CD4-positive, alpha-beta memory T cell (primary cell): ENCODE data around the gene GNB1L. TPM values are rescaled to one million over a fixed set of nuclear protein-coding genes. Genes with fewer than 3 reads are reported as not detected.
A peak's percentile ranks its signal among the peaks of the same experiment; 100 is the strongest.

Experiments used
- CTCF ChIA-PET: fragments of 350-600 bp; sonication (Branson Sonifier 250); formaldehyde crosslinking; loops from one replicate; lab custom pipeline; 2021; ENCODE audit warnings: inconsistent platforms; ENCODE audit not compliant: partially characterized antibody; lab: Charles Lee
- POLR2A ChIA-PET: fragments of 350-600 bp; sonication (Branson Sonifier 250); formaldehyde crosslinking; loops from one replicate; lab custom pipeline; 2021; ENCODE audit not compliant: partially characterized antibody; lab: Charles Lee
- DNase-seq, 5 donors: peaks; one replicate each; pipeline versions ENCODE4 v3.0.0 to v3.0.0-alpha.2; 2020 to 2022; ENCODE audit warnings: mixed read lengths in 1 of 5
- H3K27ac ChIP-seq: one replicate; pipeline ENCODE4 v1.7.0; 2013; ENCODE audit warnings: low read depth, low read length
- H3K27me3 ChIP-seq: 2 replicates; pipeline ENCODE4 v1.7.0; 2013; ENCODE audit warnings: mild to moderate bottlenecking, low read length, moderate library complexity; ENCODE audit not compliant: insufficient read depth
- H3K36me3 ChIP-seq: 2 replicates; pipeline ENCODE4 v1.7.0; 2013; ENCODE audit warnings: mild to moderate bottlenecking, low read length, moderate library complexity; ENCODE audit not compliant: insufficient read depth
- H3K4me1 ChIP-seq: 2 replicates; pipeline ENCODE4 v1.7.0; 2013; ENCODE audit warnings: mild to moderate bottlenecking, low read length, moderate library complexity; ENCODE audit not compliant: insufficient read depth
- H3K4me3 ChIP-seq, 2 donors: one replicate each; pipeline ENCODE4 v1.7.0; 2013; ENCODE audit warnings: low read length in 2 of 2, mild to moderate bottlenecking in 1 of 2
- H3K9me3 ChIP-seq, 2 donors: one replicate each; pipeline ENCODE4 v1.7.0; 2013; ENCODE audit warnings: low read length in 2 of 2, control low read depth in 1 of 2; ENCODE audit not compliant: control insufficient read depth in 1 of 2
- H3K27ac Mint-ChIP-seq, 7 donors: one replicate each; pipeline ENCODE4 v1.8.0; 2020 to 2021; ENCODE audit warnings: mixed read lengths in 7 of 7, mild to moderate bottlenecking in 6 of 7, inconsistent platforms in 3 of 7, moderate library complexity in 3 of 7
- H3K27me3 Mint-ChIP-seq, 2 donors: one replicate each; pipeline ENCODE4 v1.8.0; 2020 to 2021; ENCODE audit warnings: mixed read lengths in 2 of 2
- H3K36me3 Mint-ChIP-seq, 2 donors: one replicate each; pipeline ENCODE4 v1.8.0; 2020 to 2021; ENCODE audit warnings: mixed read lengths in 2 of 2, inconsistent platforms in 1 of 2, mild to moderate bottlenecking in 1 of 2
- H3K4me1 Mint-ChIP-seq, 4 donors: one replicate each; pipeline ENCODE4 v1.8.0; 2020 to 2021; ENCODE audit warnings: mixed read lengths in 4 of 4, mild to moderate bottlenecking in 1 of 4
- H3K4me3 Mint-ChIP-seq, 8 donors: one replicate each; pipeline ENCODE4 v1.8.0; 2020 to 2021; ENCODE audit warnings: mixed read lengths in 8 of 8, mild to moderate bottlenecking in 7 of 8, moderate library complexity in 6 of 8, inconsistent platforms in 3 of 8
- H3K9me3 Mint-ChIP-seq, 8 donors: one replicate each; pipeline ENCODE4 v1.8.0; 2020 to 2021; ENCODE audit warnings: mixed read lengths in 8 of 8, mild to moderate bottlenecking in 5 of 8, inconsistent platforms in 3 of 8, moderate library complexity in 1 of 8
- intact Hi-C: fragments of 100-400 bp; cut with micrococcal nuclease; formaldehyde crosslinking; loops from one replicate; pipeline ENCODE4 v1.15.1; 2023
- polyA plus RNA-seq, 2 donors: library from polyadenylated mRNA; unstranded; fragments of 300-500 nt; fragmentation: Illumina TruSeq; gene quantifications; one replicate each; pipeline ENCODE4 v1.2.3, GENCODE V29; 2021
- total RNA-seq, 2 experiments: library from RNA; stranded (reverse); gene quantifications; one replicate each; pipeline ENCODE4 v1.2.3, GENCODE V29; 2021

The GNB1L gene
- total and polyA plus RNA-seq, 4 experiments from 2014 or later: 7.9 to 14.6 (median 10.7) TPM

- POLR2A ChIA-PET: no interaction called here
- Histone ChIP-seq H3K36me3 (no peaks in the 10 kb centered on the region), H3K27me3 (peaks cover 34% of the 10 kb centered on the region), H3K9me3 (no peaks in the 10 kb centered on the region), H3K27ac (no peak overlapping the region), H3K4me3 (no peak overlapping the region), H3K4me1 (peaks cover 27% of the 10 kb centered on the region)
- peaks cover 35 to 45% of the 10 kb centered on the region in 2 donors for H3K27me3 Mint-ChIP-seq
- H3K4me3 Mint-ChIP-seq: peak overlapping the region in 2 of 8 donors; percentile 20 to 78
- CTCF ChIA-PET: no interaction called here
- peaks cover 13 to 30% (median 24%) of the 10 kb centered on the region in 4 donors for H3K4me1 Mint-ChIP-seq
- H3K36me3 Mint-ChIP-seq: no peaks in the 10 kb centered on the region
- intact Hi-C loops: no loop called here
- DNase-seq: no peak
- H3K27ac Mint-ChIP-seq: no peak overlapping the region
- peaks cover 0 to 3% (median 0%) of the 10 kb centered on the region in 8 donors for H3K9me3 Mint-ChIP-seq
Observed at GRCh38 chr22:19764299-19764593, 90.4 kb downstream of the GNB1L start.

DNA sequence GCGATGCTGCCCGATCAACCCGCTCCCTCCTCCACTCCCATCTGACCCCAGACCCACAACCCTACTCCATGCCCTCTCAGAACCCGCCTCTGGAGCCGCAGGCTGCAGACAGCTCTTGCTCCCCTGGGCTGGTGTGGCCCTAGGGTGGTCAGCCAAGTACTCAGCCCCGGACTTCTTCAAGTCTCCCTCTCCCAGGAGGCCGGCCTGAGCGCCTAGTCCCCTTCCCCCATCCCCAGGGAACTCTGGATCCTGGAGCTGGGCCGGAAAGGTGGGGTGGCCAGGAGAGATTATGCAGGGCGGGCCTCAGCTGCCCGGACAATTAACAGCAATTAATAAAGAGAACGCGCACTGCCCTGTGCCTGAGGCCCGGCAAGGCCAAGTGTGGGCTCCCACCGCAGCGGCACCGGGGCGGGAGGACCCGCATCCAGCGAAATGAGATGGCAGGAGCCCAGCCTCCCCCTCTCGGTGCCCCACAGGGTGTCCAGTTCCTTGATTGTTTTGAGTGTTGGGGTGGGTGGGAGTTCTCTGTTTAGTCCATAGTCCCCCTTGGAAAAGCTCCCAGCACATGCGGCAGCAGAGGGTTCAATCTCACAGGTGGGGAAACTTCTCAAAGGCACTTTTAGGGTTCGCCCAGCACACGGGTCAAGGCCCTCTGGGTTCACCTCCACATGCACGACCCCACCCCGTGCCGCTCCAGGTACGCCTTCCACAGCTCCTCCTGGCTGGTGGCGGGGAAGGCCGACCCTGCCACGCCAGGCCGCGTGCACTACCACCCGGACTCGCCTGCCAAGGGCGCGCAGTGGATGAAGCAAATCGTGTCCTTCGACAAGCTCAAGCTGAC lies 91.0 kb downstream of the GNB1L start:
- H3K4me3 ChIP-seq: no peak overlapping the region
- H3K9me3 Mint-ChIP-seq: peaks cover 0 to 3% (median 0%) of the 10 kb centered on the region in 8 donors
- H3K36me3 Mint-ChIP-seq: no peaks in the 10 kb centered on the region
- H3K4me1 ChIP-seq: peaks cover 30% of the 10 kb centered on the region
- no peak overlapping the region for H3K27ac Mint-ChIP-seq
- H3K4me1 Mint-ChIP-seq: peaks cover 13 to 30% (median 23%) of the 10 kb centered on the region in 4 donors
- CTCF ChIA-PET: no interaction called here
- POLR2A ChIA-PET: no interaction called here
- no peaks in the 10 kb centered on the region for H3K9me3 ChIP-seq
- intact Hi-C loops: no loop called here
- H3K27me3 ChIP-seq: peaks cover 34% of the 10 kb centered on the region
- no peaks in the 10 kb centered on the region for H3K36me3 ChIP-seq
- H3K27ac ChIP-seq: no peak overlapping the region
- peaks cover 33 to 42% of the 10 kb centered on the region in 2 donors for H3K27me3 Mint-ChIP-seq
- peak overlapping the region in 1 of 8 donors; percentile 30 for H3K4me3 Mint-ChIP-seq
- DNase-seq: no peak

- DNase-seq: no peak
- peaks cover 33 to 35% of the 10 kb centered on the region in 2 donors for H3K27me3 Mint-ChIP-seq
- CTCF ChIA-PET: interaction anchor here (0.9 kb wide), 1 partner anchor 10 kb away, joined by 3 read pairs; no protein-coding TSS in a partner anchor
- H3K27me3 ChIP-seq: peaks cover 26% of the 10 kb centered on the region
- intact Hi-C loops: no loop called here
- H3K4me3 ChIP-seq: no peak overlapping the region
- H3K36me3 Mint-ChIP-seq: no peaks in the 10 kb centered on the region
- no peaks in the 10 kb centered on the region for H3K36me3 ChIP-seq
- H3K27ac Mint-ChIP-seq: no peak overlapping the region
- POLR2A ChIA-PET: no interaction called here
- no peak overlapping the region for H3K27ac ChIP-seq
- H3K4me1 Mint-ChIP-seq: peaks cover 13 to 34% (median 25%) of the 10 kb centered on the region in 4 donors
- peaks cover 25% of the 10 kb centered on the region for H3K4me1 ChIP-seq
- H3K9me3 Mint-ChIP-seq: peaks cover 0 to 3% (median 0%) of the 10 kb centered on the region in 8 donors
- peak overlapping the region in 4 of 8 donors; percentile 1 to 30 (median 14) for H3K4me3 Mint-ChIP-seq
- H3K9me3 ChIP-seq: no peaks in the 10 kb centered on the region
Observed at GRCh38 chr22:19762568-19763457, 91.9 kb downstream of the GNB1L start.

DNA sequence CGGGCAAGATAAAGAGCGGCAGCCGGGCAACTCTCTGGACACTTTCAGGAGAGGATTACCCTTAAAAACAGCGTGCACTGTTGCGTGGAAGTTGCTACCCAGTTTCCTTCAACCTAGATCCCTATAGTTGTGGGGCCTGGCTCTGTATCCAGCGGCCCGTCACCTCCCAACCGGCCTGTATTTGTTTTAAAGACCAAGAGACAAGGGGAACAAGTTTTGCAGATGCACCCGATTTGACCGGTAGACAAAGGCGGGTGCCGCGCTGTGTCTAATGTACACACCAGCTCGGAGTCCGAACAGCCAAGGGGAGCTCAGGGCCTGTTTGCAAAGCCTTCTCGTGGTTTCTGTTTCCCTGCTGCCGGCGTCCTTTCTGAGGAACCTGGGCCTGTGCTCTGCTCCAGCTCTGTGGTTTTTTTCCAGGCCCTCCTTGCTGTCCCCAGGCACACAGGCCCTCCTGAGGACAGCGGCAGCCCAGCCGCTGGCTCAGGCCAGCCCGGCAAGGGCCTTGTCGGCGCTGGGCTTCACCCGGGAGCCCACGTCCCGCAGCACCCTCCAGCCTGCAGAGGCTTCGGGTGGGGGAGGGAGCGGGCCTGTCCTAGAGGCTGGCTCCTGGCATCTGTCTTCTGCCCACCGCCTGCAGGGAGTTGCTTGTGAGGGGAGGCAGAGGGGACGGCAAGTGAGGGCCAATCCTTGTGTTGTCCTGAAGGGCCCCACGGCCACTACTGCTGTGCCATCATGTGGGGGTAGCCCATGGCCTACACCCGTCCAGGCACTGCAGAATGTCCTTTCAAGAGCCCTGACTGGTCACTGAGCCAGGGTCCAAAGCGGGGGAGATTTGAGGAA lies 92.7 kb downstream of the GNB1L start:
- Mint-ChIP-seq H3K9me3 (peaks cover 0 to 3% (median 0%) of the 10 kb centered on the region in 8 donors), H3K4me1 (peaks cover 19 to 38% (median 27%) of the 10 kb centered on the region in 4 donors), H3K27ac (no peak overlapping the region), H3K27me3 (peaks cover 32 to 34% of the 10 kb centered on the region in 2 donors), H3K4me3 (peak overlapping the region; percentile 46 to 82 (median 75)), H3K36me3 (no peaks in the 10 kb centered on the region)
- peaks cover 24% of the 10 kb centered on the region for H3K27me3 ChIP-seq
- DNase-seq: no peak
- no peak overlapping the region for H3K4me3 ChIP-seq
- CTCF ChIA-PET: interaction anchor here (0.9 kb wide), 1 partner anchor 11 kb away, joined by 3 read pairs; no protein-coding TSS in a partner anchor
- H3K27ac ChIP-seq: no peak overlapping the region
- POLR2A ChIA-PET: no interaction called here
- H3K9me3 ChIP-seq: no peaks in the 10 kb centered on the region
- peaks cover 24% of the 10 kb centered on the region for H3K4me1 ChIP-seq
- intact Hi-C loops: no loop called here
- no peaks in the 10 kb centered on the region for H3K36me3 ChIP-seq

DNA sequence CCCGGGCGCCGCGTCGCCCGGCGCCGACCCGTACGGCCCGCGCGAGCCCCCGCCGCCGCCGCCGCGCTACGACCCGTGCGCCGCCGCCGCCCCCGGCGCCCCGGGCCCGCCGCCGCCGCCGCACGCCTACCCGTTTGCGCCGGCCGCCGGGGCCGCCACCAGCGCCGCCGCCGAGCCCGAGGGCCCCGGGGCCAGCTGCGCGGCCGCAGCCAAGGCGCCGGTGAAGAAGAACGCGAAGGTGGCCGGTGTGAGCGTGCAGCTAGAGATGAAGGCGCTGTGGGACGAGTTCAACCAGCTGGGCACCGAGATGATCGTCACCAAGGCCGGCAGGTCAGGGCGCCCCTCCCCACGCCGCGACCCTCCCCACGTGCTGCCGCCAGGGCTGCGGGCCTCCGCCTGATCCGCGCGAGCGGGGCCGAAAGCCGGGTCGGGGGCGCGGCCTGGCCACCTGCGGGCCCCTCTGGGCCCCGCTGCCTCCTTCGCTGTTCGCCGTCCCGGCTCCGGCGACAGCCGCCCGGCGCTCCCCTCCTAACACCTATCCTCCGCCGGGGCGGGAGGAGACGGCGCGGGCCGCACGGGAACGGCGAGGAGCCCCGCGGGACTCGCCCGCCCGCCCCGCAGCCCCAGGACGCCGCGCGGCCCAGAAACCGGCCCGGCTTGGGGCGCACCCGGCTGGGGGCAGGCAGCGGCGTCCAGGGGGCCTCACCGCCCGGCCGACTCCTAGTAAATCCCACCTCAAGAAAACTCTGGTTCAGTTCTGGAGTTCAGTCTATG lies 93.5 kb downstream of the GNB1L start:
- H3K9me3 ChIP-seq: no peaks in the 10 kb centered on the region
- Mint-ChIP-seq H3K36me3 (no peaks in the 10 kb centered on the region), H3K4me3 (peak overlapping the region; percentile 46 to 82 (median 75)), H3K27me3 (peaks cover 36% of the 10 kb centered on the region in 2 donors), H3K4me1 (peaks cover 21 to 42% (median 30%) of the 10 kb centered on the region in 4 donors), H3K9me3 (peaks cover 0 to 3% (median 0%) of the 10 kb centered on the region in 8 donors), H3K27ac (no peak overlapping the region)
- ChIA-PET CTCF (no interaction called here), POLR2A (no interaction called here)
- H3K4me1 ChIP-seq: peaks cover 27% of the 10 kb centered on the region
- no peak for DNase-seq
- peaks cover 28% of the 10 kb centered on the region for H3K27me3 ChIP-seq
- H3K36me3 ChIP-seq: no peaks in the 10 kb centered on the region
- no peak overlapping the region for H3K27ac ChIP-seq
- intact Hi-C loops: no loop called here
- no peak overlapping the region for H3K4me3 ChIP-seq
